Kidney glomerular epithelial cell (primary cell): ENCODE data around the gene IL20RA.

Source experiments
- DNase-seq: peaks from one replicate; lab custom pipeline; 2025; lab: John Stamatoyannopoulos, UW

The IL20RA gene

GRCh38 chr6:137045222-137045789 lies 541 bp upstream of the IL20RA start:
- no peak for DNase-seq

GRCh38 chr6:137043710-137044365 lies 927 bp downstream of the IL20RA start:
- DNase-seq, result peak; percentile 6

GRCh38 chr6:137040393-137040792 lies 4.4 kb downstream of the IL20RA start:
- no peak for DNase-seq

GRCh38 chr6:137039010-137039409 lies 5.8 kb downstream of the IL20RA start:
- DNase-seq, result no peak

- DNase-seq, result no peak
Observed at GRCh38 chr6:137036566-137037300, 8.0 kb downstream of the IL20RA start.

- DNase-seq, result no peak
Observed at GRCh38 chr6:137033828-137034227, 10.9 kb downstream of the IL20RA start.

GRCh38 chr6:137031122-137031521 lies 13.6 kb downstream of the IL20RA start:
- no peak for DNase-seq

- DNase-seq, result no peak
Observed at GRCh38 chr6:137028912-137029311, 15.9 kb downstream of the IL20RA start.

- DNase-seq, result no peak
Observed at GRCh38 chr6:137025786-137026730, 18.7 kb downstream of the IL20RA start.

- DNase-seq, result no peak
Observed at GRCh38 chr6:137024237-137024990, 20.4 kb downstream of the IL20RA start.

- peak; percentile 3 for DNase-seq
Observed at GRCh38 chr6:137020776-137021175, 24.0 kb downstream of the IL20RA start.

- DNase-seq, result no peak
Observed at GRCh38 chr6:137019476-137020272, 25.1 kb downstream of the IL20RA start.

- no peak for DNase-seq
Observed at GRCh38 chr6:137017081-137017480, 27.7 kb downstream of the IL20RA start.

- no peak for DNase-seq
Observed at GRCh38 chr6:137016356-137016755, 28.4 kb downstream of the IL20RA start.

GRCh38 chr6:137015943-137016342 lies 28.8 kb downstream of the IL20RA start:
- DNase-seq, result no peak

GRCh38 chr6:137013738-137014602 lies 30.8 kb downstream of the IL20RA start:
- DNase-seq, result peak; percentile 13

GRCh38 chr6:137013031-137013430 lies 31.7 kb downstream of the IL20RA start:
- peak; percentile 44 for DNase-seq

- no peak for DNase-seq
Observed at GRCh38 chr6:137011406-137011805, 33.4 kb downstream of the IL20RA start.

- no peak for DNase-seq
Observed at GRCh38 chr6:137010128-137010718, 34.5 kb downstream of the IL20RA start.
